PC-9 (cell line): Measurements from ENCODE around the gene ANK2. TPM values are rescaled to one million over a fixed set of nuclear protein-coding genes. Genes with fewer than 3 reads are reported as not detected.

ENCODE experiments used
- BruUV-seq: library from RNA; stranded (reverse); fragments of 400-500 nt; replicated peaks from 2 replicates; lab custom pipeline; 2021; lab: Mats Ljungman, UMichigan
- CTCF ChIA-PET: fragments of 300-600 bp; sonication (Branson Sonifier 250); formaldehyde crosslinking; loops from one replicate; lab custom pipeline; 2022; ENCODE audit warnings: antibody characterized with exemption; lab: Charles Lee
- POLR2A ChIA-PET: fragments of 300-600 bp; sonication (Branson Sonifier 250); formaldehyde crosslinking; loops from one replicate; lab custom pipeline; 2022; ENCODE audit warnings: antibody characterized with exemption; ENCODE audit not compliant: unreplicated experiment; lab: Charles Lee
- DNase-seq, 2 experiments: peaks; one replicate each; pipeline versions ENCODE4 v3.0.0 to v3.0.0-alpha.2; 2015 to 2022; ENCODE audit warnings: mixed read lengths in 1 of 2
- H2AFZ ChIP-seq: fragments of 200-600 bp; sonication (generic); 2 replicates; pipeline ENCODE4 v1.8.1; 2017; ENCODE audit warnings: antibody characterized with exemption
- H3F3A ChIP-seq: fragments of 200-600 bp; sonication (generic); 2 replicates; pipeline ENCODE4 v1.8.1; 2017; ENCODE audit warnings: antibody characterized with exemption, mild to moderate bottlenecking, low read depth; ENCODE audit not compliant: insufficient read depth
- H3K27ac ChIP-seq: fragments of 200-600 bp; sonication (generic); 2 replicates; pipeline ENCODE4 v1.6.1; 2016; ENCODE audit warnings: mixed run types
- H3K27me3 ChIP-seq: fragments of 200-600 bp; sonication (generic); 2 replicates; pipeline ENCODE4 v1.6.1; 2016; ENCODE audit warnings: low read depth, mixed run types; ENCODE audit not compliant: insufficient read depth
- H3K36me3 ChIP-seq: fragments of 200-600 bp; sonication (generic); 2 replicates; pipeline ENCODE4 v1.6.1; 2016; ENCODE audit warnings: low read depth, mixed run types
- H3K4me1 ChIP-seq: fragments of 200-600 bp; sonication (generic); replicated peaks from 2 replicates; pipeline ENCODE4 v1.6.1; 2016; ENCODE audit warnings: mixed run types; ENCODE audit not compliant: insufficient read depth
- H3K4me2 ChIP-seq: fragments of 200-600 bp; sonication (generic); 2 replicates; pipeline ENCODE4 v1.6.1; 2017; ENCODE audit warnings: mixed run types
- H3K4me3 ChIP-seq: fragments of 200-600 bp; sonication (generic); 2 replicates; pipeline ENCODE4 v1.6.1; 2016; ENCODE audit warnings: mixed run types
- H3K79me2 ChIP-seq: fragments of 200-600 bp; sonication (generic); 2 replicates; pipeline ENCODE4 v1.6.1; 2017; ENCODE audit warnings: low read depth, mixed run types
- H3K9me2 ChIP-seq: fragments of 200-600 bp; sonication (generic); 2 replicates; pipeline ENCODE4 v1.8.1; 2017; ENCODE audit warnings: mild to moderate bottlenecking; ENCODE audit not compliant: insufficient read depth
- H3K9me3 ChIP-seq: fragments of 200-600 bp; sonication (generic); 2 replicates; pipeline ENCODE4 v1.8.1; 2016; ENCODE audit warnings: low read depth; ENCODE audit not compliant: insufficient read depth
- H4K20me1 ChIP-seq: fragments of 200-600 bp; sonication (generic); 2 replicates; pipeline ENCODE4 v1.8.1; 2017; ENCODE audit not compliant: insufficient read depth
- CTCF ChIP-seq: fragments of 200-600 bp; sonication (generic); conservative IDR thresholded peaks from 2 replicates; pipeline ENCODE4 v1.6.1; 2017; ENCODE audit warnings: mixed run types, antibody characterized with exemption, mild to moderate bottlenecking, moderate library complexity
- EZH2 ChIP-seq: fragments of 200-600 bp; sonication (generic); IDR thresholded peaks from 2 replicates; pipeline ENCODE4 v1.8.0; 2017; ENCODE audit warnings: antibody characterized with exemption, low read depth
- intact Hi-C: fragments of 100-400 bp; cut with micrococcal nuclease; formaldehyde crosslinking; loops from one replicate; pipeline ENCODE4 v1.10.0; 2022; ENCODE audit not compliant: unreplicated experiment
- total RNA-seq: library from RNA; stranded (reverse); gene quantifications from 2 replicates; pipeline ENCODE4 v1.2.3, GENCODE V29; 2021

Gene ANK2
- total RNA-seq, 1 experiment from 2014 or later, result 0.61 TPM

DNA sequence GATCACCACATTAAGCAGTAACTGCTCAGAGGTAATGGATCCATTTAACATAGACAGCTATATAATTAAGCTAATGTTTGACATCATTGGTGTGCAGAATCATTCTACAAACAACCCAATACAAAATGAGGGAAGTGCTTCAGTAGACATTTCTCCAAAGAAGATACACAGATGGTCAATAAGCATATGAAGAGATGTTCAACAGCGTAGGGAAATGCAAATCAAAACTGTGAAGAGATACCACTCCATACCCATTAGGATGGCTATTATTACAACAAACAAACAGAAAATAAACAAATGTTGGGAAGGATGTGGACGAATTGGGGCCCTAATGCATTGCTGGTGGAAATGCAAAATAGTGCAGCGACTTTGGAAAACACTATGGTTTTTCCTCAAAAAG, 294.6 kb downstream of the ANK2 start:
- Histone ChIP-seq H3F3A (no peaks in the 10 kb centered on the region), H3K4me1 (no peaks in the 10 kb centered on the region), H3K9me2 (no peaks in the 10 kb centered on the region), H4K20me1 (no peaks in the 10 kb centered on the region), H3K79me2 (no peaks in the 10 kb centered on the region), H3K27ac (no peak overlapping the region), H3K36me3 (no peaks in the 10 kb centered on the region), H3K9me3 (no peaks in the 10 kb centered on the region), H2AFZ (no peak overlapping the region), H3K4me2 (no peak overlapping the region), H3K27me3 (no peaks in the 10 kb centered on the region), H3K4me3 (no peak overlapping the region)
- intact Hi-C loops, result no loop called here
- TF ChIP-seq CTCF (no peak), EZH2 (no peak)
- ChIA-PET POLR2A (no interaction called here), CTCF (no interaction called here)
- no peak for DNase-seq
- BruUV-seq, result no TSS peak

- Histone ChIP-seq H3K4me2 (no peak overlapping the region), H3K4me1 (no peaks in the 10 kb centered on the region), H3K4me3 (no peak overlapping the region), H3K27ac (no peak overlapping the region), H3K36me3 (no peaks in the 10 kb centered on the region), H3K27me3 (no peaks in the 10 kb centered on the region), H3K9me3 (no peaks in the 10 kb centered on the region), H2AFZ (no peak overlapping the region), H3K79me2 (no peaks in the 10 kb centered on the region), H3F3A (no peaks in the 10 kb centered on the region), H3K9me2 (no peaks in the 10 kb centered on the region), H4K20me1 (no peaks in the 10 kb centered on the region)
- TF ChIP-seq EZH2 (no peak), CTCF (no peak)
- no peak for DNase-seq
- BruUV-seq, result no TSS peak
- POLR2A ChIA-PET, result no interaction called here
- CTCF ChIA-PET, result no interaction called here
- intact Hi-C loops, result no loop called here
Measured at GRCh38 chr4:113347245-113347644, 297.8 kb downstream of the ANK2 start.

DNA sequence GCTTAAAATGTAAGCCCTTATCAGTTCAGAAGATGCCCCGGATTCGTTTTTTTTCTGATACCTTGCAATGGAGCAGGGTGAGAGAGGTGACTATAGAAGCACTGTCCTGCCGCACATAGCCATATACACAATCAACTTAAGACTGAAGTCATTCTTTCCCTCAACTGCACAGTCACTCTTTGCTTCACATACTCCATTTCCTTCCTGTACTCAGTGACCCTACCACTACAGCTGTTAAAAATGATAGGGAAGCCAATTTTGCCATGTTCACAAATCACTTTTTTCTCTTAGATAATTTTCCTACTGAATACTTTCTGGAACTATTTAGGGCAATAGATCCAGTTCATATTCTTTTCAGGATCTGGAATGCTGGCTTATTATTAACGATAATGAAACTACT, 300.0 kb downstream of the ANK2 start:
- no peaks in the 10 kb centered on the region for H3K36me3 ChIP-seq
- no peak for TF ChIP-seq EZH2
- TF ChIP-seq CTCF, result no peak
- BruUV-seq, result no TSS peak
- H3K4me3 ChIP-seq, result no peak overlapping the region
- POLR2A ChIA-PET, result no interaction called here
- CTCF ChIA-PET, result no interaction called here
- no peak overlapping the region for H3K27ac ChIP-seq
- no peaks in the 10 kb centered on the region for H3K9me2 ChIP-seq
- no peaks in the 10 kb centered on the region for H3K27me3 ChIP-seq
- H4K20me1 ChIP-seq, result no peaks in the 10 kb centered on the region
- H3F3A ChIP-seq, result no peaks in the 10 kb centered on the region
- intact Hi-C loops, result no loop called here
- no peaks in the 10 kb centered on the region for H3K4me1 ChIP-seq
- H3K79me2 ChIP-seq, result no peaks in the 10 kb centered on the region
- no peak for DNase-seq
- no peak overlapping the region for H3K4me2 ChIP-seq
- H2AFZ ChIP-seq, result no peak overlapping the region
- no peaks in the 10 kb centered on the region for H3K9me3 ChIP-seq
